Measurements from ENCODE around the gene COLGALT1.

COLGALT1 gene

DNA sequence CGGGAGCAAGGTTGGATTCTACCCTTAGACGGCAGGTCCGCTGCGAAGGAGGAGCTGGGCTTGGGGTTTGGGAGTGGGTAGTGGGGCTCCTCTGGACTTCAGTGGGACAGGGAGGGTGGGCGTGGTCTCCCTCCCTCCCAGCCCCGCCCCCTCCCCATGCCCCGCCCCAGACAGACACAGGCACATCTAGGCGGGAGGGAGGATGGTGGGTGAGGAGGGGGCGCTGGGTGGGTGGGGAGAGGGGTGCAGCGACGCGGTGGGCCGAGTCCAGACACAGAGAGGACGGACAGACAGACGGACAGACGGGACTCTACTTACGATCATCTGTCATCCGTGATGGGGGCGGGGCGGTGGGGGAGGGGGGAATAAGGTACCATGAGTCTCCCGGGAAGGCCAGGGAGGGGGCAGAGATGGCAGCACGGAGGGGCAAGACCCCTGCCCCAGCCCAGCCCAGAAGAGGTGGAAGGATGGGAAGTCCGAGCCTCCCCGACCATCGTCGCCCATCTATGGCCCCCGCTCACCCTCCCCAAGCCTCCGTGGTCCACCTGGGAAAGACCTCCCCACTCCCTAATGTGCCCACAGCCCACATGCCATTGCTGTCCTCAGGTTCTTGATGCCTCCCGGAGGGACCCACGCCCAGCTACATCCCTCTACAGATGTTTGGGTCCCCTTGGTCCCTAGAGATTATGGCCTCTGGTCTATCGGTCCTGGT is 67.9 kb downstream of the COLGALT1 start:
- no peak for DNase-seq (ENCODE audit: low read depth in 2 of 2)

DNA sequence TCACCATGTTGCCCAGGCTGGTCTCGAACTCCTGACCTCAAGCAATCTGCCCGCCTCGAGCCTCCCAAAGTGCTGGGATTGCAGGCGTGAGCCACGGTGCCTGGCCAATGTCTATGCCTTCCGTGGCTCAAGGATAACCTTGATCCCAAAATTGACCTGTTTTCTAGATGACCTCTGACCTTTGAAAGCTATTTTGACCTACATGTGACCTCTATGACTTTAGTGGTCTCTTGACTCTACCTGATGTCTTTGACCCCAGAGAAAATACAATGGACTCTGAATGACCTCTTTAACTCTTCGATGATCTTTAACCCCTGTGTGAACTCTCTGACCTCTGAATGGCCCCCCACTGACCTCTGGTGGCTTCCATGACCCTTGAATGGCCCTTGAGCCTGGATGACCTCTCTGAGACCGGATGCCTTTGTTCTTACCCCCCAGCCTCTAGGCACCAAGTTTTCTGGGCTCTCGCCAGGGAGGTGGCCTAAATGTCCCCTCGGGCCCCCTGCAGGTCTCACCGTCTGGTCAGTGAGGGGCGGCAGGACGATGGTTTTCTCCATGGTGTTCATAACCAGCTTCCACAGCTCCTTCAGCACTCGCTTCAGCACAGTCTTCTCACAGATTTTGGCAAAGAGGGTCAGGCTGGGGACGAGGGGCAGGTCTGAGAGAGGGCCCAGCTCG is 69.0 kb downstream of the COLGALT1 start:
- no peak for DNase-seq (ENCODE audit: low read depth in 2 of 2)

- no peak for DNase-seq (ENCODE audit: low read depth in 2 of 2)
These were observed 69.6 kb downstream of the COLGALT1 start for GRCh38 chr19:17625043-17625442.

DNA sequence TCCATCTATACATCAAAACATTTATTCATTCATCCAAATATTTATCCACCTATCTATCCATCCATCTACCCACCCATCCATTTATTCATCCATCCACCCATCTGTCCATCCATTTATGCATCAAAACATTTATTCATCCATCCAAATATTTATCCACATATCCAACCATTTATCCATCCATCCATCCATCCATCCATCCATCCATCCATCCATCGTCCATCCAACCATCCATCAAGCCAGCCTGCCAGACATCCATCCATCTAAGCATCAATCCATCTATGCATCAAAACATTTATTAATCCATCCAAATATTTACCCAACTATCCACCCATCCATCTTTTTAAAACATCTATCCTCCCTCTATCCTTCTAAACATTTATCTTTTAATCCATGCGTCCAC is 70.5 kb downstream of the COLGALT1 start:
- no peak for DNase-seq (ENCODE audit: low read depth in 2 of 2)

GRCh38 chr19:17626456-17627015 is 71.1 kb downstream of the COLGALT1 start:
- DNase-seq (ENCODE audit: low read depth in 2 of 2): no peak

- no peak for DNase-seq (ENCODE audit: low read depth in 2 of 2)
These were observed 71.7 kb downstream of the COLGALT1 start for GRCh38 chr19:17627161-17627560.

GRCh38 chr19:17627921-17628320 is 72.5 kb downstream of the COLGALT1 start:
- no peak for DNase-seq (ENCODE audit: low read depth in 2 of 2)

DNA sequence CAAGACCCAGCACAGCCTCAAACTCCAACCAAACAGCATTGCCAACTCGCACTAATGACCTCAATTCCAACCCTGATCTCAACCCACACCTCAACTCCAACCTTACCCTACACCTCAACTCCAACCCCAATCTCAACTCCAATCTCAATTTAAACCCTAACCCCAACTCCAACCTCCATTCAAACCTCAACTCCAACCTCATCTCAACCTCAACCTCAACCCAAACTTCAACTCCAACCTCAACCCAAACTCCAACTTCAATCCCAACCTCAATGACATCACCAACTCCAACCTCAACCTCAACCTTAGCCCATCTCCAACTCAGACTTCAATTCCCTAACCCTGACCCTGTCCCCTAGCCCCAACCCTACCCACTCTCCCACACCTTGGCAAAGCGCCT is 74.3 kb downstream of the COLGALT1 start:
- DNase-seq (ENCODE audit: low read depth in 2 of 2): no peak

GRCh38 chr19:17632577-17632976 is 77.1 kb downstream of the COLGALT1 start:
- no peak for DNase-seq (ENCODE audit: low read depth in 2 of 2)
